Dedifferentiated amniotic fluid mesenchymal stem cell (primary cell): ENCODE results near the gene TNS3.

Source experiments
- DNase-seq: peaks from one replicate; pipeline ENCODE4 v3.0.0-alpha.2; 2016; ENCODE audit errors: extremely low spot score

The TNS3 gene

DNA sequence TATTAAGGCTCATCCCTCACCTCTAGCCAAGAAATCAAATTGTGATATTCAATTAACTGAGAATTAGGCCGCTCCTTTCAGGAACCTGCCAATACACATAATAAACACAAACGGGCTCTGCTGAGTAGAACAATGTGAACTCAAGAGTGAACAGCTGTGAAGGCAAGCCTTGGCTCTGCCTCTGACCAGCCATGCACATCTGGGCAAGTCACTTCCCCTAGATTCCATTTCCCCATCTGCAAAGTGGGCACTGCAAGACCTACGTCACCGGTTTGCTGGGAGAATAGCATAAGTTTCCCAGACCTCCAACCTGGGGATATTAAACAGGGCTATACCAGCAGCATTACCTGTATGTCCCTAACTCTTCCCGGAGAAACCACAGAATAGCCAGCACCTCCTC lies 355.2 kb downstream of the TNS3 start:
- DNase-seq: no peak

DNA sequence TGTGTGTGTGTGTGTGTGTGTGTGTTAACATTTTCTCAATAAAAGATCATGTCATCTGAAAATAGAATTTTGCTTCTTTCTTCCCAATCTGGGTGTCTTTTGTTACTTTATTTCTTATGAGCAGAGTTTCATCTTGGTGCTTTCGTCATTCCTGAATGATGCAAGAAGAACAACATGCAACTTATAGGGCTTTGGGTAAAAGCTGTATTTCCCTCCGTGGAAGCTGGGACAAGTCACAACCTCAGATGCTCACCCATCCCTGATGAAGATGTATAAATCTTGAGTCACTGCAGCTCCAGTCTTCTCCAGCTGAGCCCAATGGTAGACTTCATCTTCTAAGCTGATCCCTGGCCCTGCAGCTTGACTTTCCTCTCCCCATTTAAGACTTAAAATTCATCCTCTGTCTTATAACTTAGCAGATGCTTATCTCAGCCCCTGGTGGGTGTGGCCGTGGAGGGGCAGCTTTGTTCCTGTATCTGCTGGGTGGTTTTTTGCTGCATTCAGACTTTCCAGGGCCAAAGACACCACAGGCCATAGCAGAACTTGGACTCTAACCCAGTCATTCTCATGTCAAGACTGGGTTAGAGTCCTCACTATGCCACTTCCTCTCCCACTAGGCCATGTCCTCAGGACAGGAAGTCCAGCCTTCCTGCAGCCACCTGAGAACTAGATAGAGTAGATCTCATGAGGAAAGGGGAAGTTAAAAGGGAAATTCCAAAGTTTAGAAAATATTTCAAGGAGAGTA lies 356.4 kb downstream of the TNS3 start:
- DNase-seq: no peak
